ENCODE measurements around the gene SPEF2.

- TF ChIP-seq CTCF (IDR thresholded peaks at IDR 0.05) (no peak), POLR2A (IDR thresholded peaks at IDR 0.05) (no peak)
Observed at GRCh38 chr5:35819668-35820067, 202.0 kb downstream of the SPEF2 start.
